IPS-20b (cell line): ENCODE data around the gene C1QTNF9.
"Not testable (repeated sequence)": the region's sequence is repeated elsewhere in the genome, so short reads cannot be mapped to it uniquely, and the experiment has no call there.

Experiments
- H3K27ac ChIP-seq: one replicate; pipeline ENCODE4 v1.5.1; 2013; ENCODE audit warnings: low read length
- H3K27me3 ChIP-seq: 2 replicates; pipeline ENCODE4 v1.6.1; 2013; ENCODE audit warnings: mild to moderate bottlenecking, low read length, inconsistent platforms; ENCODE audit not compliant: insufficient read depth
- H3K36me3 ChIP-seq: 2 replicates; pipeline ENCODE4 v1.6.1; 2013; ENCODE audit warnings: low read depth, mild to moderate bottlenecking, inconsistent platforms, low read length, moderate library complexity; ENCODE audit not compliant: insufficient read depth
- H3K4me1 ChIP-seq: 2 replicates; pipeline ENCODE4 v1.6.1; 2013; ENCODE audit warnings: mild to moderate bottlenecking, control low read depth, inconsistent platforms, low read length, moderate library complexity; ENCODE audit not compliant: insufficient read depth
- H3K4me3 ChIP-seq: 2 replicates; pipeline ENCODE4 v1.5.1; 2013; ENCODE audit warnings: mild to moderate bottlenecking, low read length, inconsistent platforms
- H3K9ac ChIP-seq: 2 replicates; pipeline ENCODE4 v1.6.1; 2013; ENCODE audit warnings: low read depth, mild to moderate bottlenecking, inconsistent platforms, low read length, moderate library complexity
- H3K9me3 ChIP-seq: 2 replicates; pipeline ENCODE4 v1.6.1; 2013; ENCODE audit warnings: mild to moderate bottlenecking, low read depth, low read length, inconsistent platforms; ENCODE audit not compliant: insufficient read depth

C1QTNF9 gene

DNA sequence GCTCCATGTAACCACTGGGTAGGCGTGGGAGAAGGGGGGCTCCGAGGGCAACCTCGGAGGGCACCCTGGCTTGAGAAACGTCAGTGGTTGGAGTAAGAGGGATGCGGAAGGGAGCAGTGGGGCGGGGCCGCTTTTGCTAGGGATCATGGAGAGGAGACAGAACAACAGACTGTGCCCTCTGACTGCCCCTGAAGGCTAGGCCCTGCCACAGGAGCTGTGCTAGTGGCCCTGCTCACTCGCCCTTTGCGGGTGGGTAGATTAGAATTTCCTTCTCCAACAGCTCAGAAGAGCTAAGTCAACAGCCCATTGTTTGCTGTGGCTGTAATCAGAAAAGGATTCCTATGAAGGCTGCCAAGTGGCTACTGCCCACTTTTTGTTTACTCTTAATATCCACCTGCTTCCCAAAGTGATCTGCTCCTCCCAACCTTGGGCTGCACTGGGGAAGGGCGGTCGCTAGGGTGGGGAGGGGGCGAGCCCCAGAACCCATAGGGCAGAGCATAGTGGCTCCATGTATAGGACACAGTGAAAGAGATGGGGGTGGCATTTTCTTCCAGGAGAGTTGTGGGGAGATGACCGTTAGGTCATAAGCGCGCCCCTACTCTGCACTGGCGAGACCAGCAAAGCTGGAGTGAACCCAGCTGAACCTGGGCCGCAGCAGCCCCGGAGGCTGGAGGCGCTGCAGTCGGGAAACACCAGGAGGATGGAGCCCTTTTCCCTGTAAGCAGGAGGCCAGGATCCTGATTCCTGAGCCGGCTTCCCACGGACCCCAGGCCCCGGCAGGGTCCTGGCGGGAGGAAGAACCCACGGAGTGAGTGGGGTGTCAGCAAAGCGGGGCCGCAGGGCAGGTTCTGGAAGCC is 1.9 kb upstream of the C1QTNF9 start:
- Histone ChIP-seq H3K9ac (no peak overlapping the region), H3K27ac (no peak overlapping the region), H3K36me3 (peaks cover 28% of the 10 kb centered on the region), H3K27me3 (no peaks in the 10 kb centered on the region), H3K4me1 (no peaks in the 10 kb centered on the region), H3K9me3 (no peaks in the 10 kb centered on the region), H3K4me3 (no peak overlapping the region)

DNA sequence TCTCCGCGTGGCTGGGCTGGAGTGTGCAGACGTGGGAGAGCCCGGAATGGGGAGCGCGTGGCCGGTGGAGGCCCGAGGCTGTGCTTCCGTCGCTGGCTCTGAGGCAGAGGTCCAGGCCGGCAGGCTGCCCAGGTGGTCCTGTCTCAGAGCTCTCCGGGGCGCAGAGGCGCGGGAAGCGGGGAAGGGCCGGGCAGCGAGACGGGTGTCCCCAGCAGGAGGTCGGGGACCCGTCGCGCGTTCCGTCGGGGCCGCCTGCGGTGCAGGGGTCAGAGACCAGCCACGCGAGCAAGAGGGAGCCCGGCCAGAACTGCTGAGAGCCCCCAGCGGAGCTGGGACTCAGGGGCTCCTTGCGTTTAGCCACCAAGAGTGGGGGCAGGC is 1.3 kb upstream of the C1QTNF9 start:
- no peak overlapping the region for H3K4me3 ChIP-seq
- no peak overlapping the region for H3K27ac ChIP-seq
- peaks cover 22% of the 10 kb centered on the region for H3K36me3 ChIP-seq
- no peaks in the 10 kb centered on the region for H3K27me3 ChIP-seq
- no peak overlapping the region for H3K9ac ChIP-seq
- H3K4me1 ChIP-seq, result no peaks in the 10 kb centered on the region
- no peaks in the 10 kb centered on the region for H3K9me3 ChIP-seq

DNA sequence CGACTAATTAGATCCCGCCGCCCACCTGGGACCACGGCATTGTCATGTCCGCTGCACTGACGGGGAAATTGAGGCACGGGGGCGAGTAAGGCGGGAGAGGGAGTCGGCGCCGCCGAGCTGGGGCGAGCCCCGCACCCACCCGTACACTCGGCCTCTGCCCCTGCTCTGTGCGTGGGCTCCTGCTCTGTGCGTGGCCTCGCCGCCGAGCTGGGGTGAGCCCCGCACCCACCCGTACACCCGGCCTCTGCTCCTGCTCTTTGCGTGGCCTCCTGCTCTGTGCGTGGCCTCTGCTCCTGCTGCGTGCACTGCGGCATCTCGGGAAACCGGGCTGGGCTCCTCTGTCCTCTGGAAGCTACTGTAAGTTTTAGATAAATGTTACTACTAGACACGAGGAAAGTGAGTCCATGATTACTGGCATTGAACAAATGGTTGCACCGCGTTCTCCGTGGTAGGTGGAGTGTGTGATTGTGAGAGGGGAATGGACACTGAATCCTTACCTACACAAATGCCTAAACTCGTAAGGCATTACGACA is 826 bp upstream of the C1QTNF9 start:
- H3K27me3 ChIP-seq, result no peaks in the 10 kb centered on the region
- H3K4me1 ChIP-seq, result no peaks in the 10 kb centered on the region
- peaks cover 17% of the 10 kb centered on the region for H3K36me3 ChIP-seq
- no peak overlapping the region for H3K9ac ChIP-seq
- no peaks in the 10 kb centered on the region for H3K9me3 ChIP-seq
- H3K27ac ChIP-seq, result no peak overlapping the region
- H3K4me3 ChIP-seq, result no peak overlapping the region

DNA sequence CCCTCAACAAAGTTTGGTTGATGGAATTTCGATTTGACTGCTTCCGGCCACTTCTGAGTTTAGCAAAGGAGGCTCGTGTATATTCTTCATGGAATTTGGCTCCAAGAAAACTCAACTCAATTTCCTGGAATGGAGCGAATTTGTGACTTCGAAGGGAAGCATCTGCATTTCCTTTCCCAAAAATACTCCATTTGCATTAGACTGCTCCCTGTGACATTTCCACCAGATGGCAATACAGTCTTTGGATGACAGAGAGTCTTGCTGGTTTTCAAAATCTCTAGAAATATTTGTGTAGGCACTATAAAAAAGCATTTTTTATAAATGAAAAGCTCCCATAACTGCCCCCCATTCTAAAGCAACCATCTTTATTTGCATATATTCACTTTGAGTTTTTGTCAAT is 4.1 kb downstream of the C1QTNF9 start:
- Histone ChIP-seq H3K27ac (no peak overlapping the region), H3K9me3 (no peaks in the 10 kb centered on the region), H3K4me1 (no peaks in the 10 kb centered on the region), H3K4me3 (no peak overlapping the region), H3K27me3 (no peaks in the 10 kb centered on the region), H3K9ac (no peak overlapping the region), H3K36me3 (no peaks in the 10 kb centered on the region)

DNA sequence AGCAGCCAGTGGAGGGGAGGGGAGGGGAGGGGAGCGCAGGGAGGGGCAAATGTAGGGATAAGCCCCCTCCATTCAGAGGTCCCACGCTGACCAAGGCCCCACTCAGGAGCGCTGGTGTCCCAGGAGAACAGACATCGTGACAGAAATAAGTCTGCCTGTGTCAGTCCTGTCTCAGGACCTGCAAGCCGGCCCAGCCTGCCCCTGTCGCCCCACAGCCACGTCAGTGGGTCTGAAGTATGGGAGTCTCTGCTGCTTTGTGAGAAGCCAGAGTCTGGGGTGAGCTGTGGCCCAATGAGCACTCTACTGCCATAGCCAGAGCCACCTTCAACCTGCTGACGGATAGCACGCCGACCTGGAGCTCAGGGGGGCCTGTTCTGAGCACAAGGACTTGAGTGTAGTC is 8.5 kb downstream of the C1QTNF9 start:
- H3K4me1 ChIP-seq, H3K4me3 ChIP-seq, H3K9ac ChIP-seq, H3K9me3 ChIP-seq, H3K27ac ChIP-seq, H3K27me3 ChIP-seq, H3K36me3 ChIP-seq: not testable (repeated sequence)

DNA sequence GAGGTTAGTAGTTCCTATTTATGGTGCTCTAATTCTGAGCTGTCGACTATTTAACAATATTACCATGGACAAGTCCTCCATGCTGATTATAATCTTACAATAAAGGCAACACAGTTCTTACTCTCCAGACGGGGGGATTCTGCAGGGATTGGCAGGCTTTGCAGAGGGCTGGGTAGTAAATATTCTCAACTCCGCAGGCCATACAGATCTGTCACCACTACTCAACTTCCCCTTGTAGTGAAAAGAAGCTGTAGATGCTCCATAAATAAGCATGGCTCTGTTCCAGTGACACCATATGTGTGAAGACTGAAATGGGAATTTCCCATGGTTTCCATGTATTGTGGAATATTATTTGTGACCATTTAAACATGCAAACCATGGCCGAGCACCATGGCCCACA is 9.5 kb downstream of the C1QTNF9 start:
- H3K4me1 ChIP-seq, H3K27ac ChIP-seq, H3K36me3 ChIP-seq, H3K9ac ChIP-seq, H3K4me3 ChIP-seq, H3K9me3 ChIP-seq, H3K27me3 ChIP-seq: not testable (repeated sequence)

DNA sequence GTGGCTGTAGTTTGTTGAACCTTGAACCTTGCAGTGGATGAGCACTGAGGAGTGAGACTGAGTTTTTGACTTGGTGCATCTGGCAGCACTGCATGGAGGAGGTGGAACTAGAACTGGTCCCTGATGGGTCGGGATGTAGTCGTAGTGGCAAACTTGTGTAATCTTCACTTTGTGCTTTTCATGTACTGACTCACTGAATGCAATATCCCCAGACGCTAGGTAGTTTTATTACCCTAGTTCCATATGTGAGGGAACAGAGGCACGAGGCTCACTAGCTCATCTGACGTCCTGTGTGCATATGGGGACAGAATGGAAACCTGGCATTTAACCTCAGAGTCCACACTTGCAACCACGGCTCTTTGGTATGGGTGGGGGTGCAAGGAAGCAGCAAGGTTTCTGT is 10.3 kb downstream of the C1QTNF9 start:
- H3K9ac ChIP-seq, H3K4me1 ChIP-seq: not testable (repeated sequence)

DNA sequence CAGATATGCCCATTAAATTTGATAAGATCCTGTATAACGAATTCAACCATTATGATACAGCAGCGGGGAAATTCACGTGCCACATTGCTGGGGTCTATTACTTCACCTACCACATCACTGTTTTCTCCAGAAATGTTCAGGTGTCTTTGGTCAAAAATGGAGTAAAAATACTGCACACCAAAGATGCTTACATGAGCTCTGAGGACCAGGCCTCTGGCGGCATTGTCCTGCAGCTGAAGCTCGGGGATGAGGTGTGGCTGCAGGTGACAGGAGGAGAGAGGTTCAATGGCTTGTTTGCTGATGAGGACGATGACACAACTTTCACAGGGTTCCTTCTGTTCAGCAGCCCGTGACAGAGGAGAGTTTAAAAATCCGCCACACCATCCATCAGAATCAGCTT is 12.0 kb downstream of the C1QTNF9 start:
- H3K27ac ChIP-seq, H3K27me3 ChIP-seq, H3K4me3 ChIP-seq, H3K9me3 ChIP-seq, H3K36me3 ChIP-seq, H3K9ac ChIP-seq, H3K4me1 ChIP-seq: not testable (repeated sequence)

More for the DNA sequence above, 10.3 kb downstream of the C1QTNF9 start:
- H3K4me3 ChIP-seq, H3K9me3 ChIP-seq, H3K36me3 ChIP-seq, H3K27ac ChIP-seq, H3K27me3 ChIP-seq: not testable (repeated sequence)

DNA sequence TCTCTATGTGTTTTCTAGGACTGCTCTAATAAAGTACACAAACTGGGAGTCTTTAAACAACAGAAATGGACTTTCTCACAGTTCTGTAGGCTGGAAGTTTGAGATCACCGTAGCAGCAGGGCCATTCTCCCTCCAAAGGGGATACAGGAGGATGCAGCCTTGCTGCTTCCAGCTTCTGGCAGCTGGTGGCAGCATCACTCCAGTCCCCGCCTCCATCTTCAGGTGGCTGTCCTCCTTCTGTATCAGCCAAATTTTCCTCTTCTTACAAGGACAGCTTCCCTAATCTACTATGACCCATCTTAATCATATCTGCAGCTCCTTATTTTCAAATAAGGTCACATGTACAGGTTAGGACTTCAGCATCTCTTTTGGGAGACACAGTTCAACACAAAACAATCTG is 13.1 kb downstream of the C1QTNF9 start:
- H3K4me1 ChIP-seq, H3K27ac ChIP-seq, H3K4me3 ChIP-seq, H3K9me3 ChIP-seq, H3K27me3 ChIP-seq, H3K36me3 ChIP-seq, H3K9ac ChIP-seq: not testable (repeated sequence)

DNA sequence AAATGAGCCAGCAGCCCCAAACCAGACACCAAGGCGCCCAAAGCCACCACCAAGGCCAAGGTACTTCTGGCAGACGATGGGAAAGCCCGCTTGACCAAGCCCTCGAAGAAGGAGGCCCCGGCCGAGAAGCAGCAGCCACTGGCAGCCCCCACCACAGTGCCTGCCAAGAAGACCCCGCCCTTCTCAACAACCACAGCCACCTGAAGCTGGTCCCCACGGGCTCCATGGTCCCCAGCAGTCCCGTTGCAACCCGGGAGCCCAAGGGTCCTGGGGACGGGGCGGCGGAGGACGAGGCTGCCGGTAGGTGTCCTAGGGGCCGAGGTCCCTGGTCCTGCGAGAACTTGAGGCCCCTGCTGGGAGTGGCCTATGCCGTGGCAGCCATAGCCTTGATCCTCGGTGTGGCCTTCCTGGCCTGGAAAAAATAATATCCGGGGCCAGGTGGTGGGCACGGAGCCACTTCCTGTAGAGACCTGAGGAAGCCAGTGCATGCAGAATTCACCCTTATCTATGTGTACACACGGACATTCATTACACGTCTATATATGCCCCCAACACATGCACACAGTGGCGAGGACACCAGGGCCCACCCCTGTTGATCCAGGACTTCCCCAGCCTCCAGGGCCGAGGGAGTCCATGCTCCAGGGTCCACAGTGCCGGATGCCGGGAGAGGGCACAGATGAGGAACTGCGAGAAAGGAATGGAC is 13.8 kb downstream of the C1QTNF9 start:
- Histone ChIP-seq H3K9ac (no peak overlapping the region), H3K9me3 (no peaks in the 10 kb centered on the region), H3K27me3 (no peaks in the 10 kb centered on the region), H3K4me3 (no peak overlapping the region), H3K4me1 (no peaks in the 10 kb centered on the region), H3K27ac (no peak overlapping the region), H3K36me3 (no peaks in the 10 kb centered on the region)

DNA sequence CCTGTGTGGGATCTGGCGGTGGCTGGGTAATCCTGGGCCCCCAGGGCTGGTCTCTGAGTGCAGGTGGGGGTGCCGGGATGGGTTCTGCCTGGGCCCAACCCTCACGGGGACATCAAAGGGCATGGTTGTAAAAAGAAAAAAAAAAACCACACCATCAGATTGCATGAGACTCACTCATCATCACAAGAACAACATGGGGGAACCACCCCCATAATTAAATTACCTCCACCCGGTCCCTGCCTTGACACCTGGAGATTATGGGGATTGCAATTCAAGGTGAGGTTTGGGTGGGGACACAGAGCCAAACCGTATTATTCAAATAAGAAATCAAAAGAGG is 14.3 kb downstream of the C1QTNF9 start:
- H3K36me3 ChIP-seq, result no peaks in the 10 kb centered on the region
- no peaks in the 10 kb centered on the region for H3K9me3 ChIP-seq
- no peak overlapping the region for H3K4me3 ChIP-seq
- no peak overlapping the region for H3K27ac ChIP-seq
- H3K27me3 ChIP-seq, result no peaks in the 10 kb centered on the region
- no peak overlapping the region for H3K9ac ChIP-seq
- H3K4me1 ChIP-seq, result no peaks in the 10 kb centered on the region

DNA sequence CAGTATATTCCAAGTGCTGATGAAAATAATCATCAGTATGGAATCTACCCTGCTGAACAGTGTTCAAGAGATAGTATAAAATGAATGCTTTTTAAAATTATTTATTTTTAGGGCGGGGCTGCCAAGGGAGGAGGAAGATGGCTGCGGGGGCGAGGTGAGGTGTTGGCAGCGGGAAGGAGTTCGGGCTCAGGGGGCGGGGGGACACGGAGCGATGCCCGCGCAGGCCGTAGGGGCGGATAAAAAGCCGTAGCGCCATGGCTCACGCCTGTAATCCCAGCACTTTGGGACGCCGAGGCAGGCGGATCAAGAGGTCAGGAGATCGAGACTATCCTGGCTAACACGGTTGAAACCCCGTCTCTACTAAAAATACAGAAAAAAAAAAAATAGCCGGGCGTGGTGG is 18.2 kb downstream of the C1QTNF9 start:
- H3K27me3 ChIP-seq, H3K9me3 ChIP-seq, H3K36me3 ChIP-seq, H3K27ac ChIP-seq, H3K4me3 ChIP-seq, H3K4me1 ChIP-seq, H3K9ac ChIP-seq: not testable (repeated sequence)
